Right lobe of liver (tissue), 6 donors: ENCODE data around the gene GAS5. TPM values are rescaled to one million over a fixed set of nuclear protein-coding genes. Genes with fewer than 3 reads are reported as not detected.

Experiments
- ATAC-seq, 4 donors: fragments of 200-7000 bp; cut with Tn5 transposase; one replicate each; pipeline ENCODE4 v1.9.1; 2020; ENCODE audit warnings: mild to moderate bottlenecking in 4 of 4, moderate library complexity in 4 of 4
- DNase-seq, 3 donors: peaks; one replicate each; pipeline ENCODE4 v3.0.0-alpha.2; 2020
- H3K27ac ChIP-seq, 3 donors: fragments of 200-600 bp; one replicate each; pipeline ENCODE4 v1.8.0; 2022
- H3K27me3 ChIP-seq, 2 donors: fragments of 200-600 bp; one replicate each; pipeline ENCODE4 v1.8.0; 2022
- H3K36me3 ChIP-seq, 4 donors: fragments of 200-600 bp; sonication (generic) in 1 of 4; one replicate each; pipeline versions ENCODE4 v1.5.1 to v1.8.0; 2017 to 2022; ENCODE audit warnings: control low read depth in 1 of 4
- H3K4me1 ChIP-seq, 4 donors: fragments of 200-600 bp; sonication (generic) in 1 of 4; one replicate each; pipeline versions ENCODE4 v1.5.1 to v1.8.0; 2017 to 2022; ENCODE audit warnings: control low read depth in 1 of 4
- H3K4me3 ChIP-seq, 3 donors: fragments of 200-600 bp; one replicate each; pipeline ENCODE4 v1.8.0; 2022
- H3K9me3 ChIP-seq, 4 donors: fragments of 200-600 bp; sonication (generic) in 1 of 4; one replicate each; pipeline versions ENCODE4 v1.5.1 to v1.8.0; 2017 to 2022; ENCODE audit warnings: control low read depth in 1 of 4
- CTCF ChIP-seq, 4 donors: fragments of 200-600 bp in 3 of 4; fragments of 450-650 bp in 1 of 4; IDR thresholded peaks; one replicate each; pipeline versions ENCODE4 v1.5.1 to v1.8.0; 2016 to 2022; ENCODE audit warnings: antibody characterized with exemption in 4 of 4, mild to moderate bottlenecking in 2 of 4
- POLR2A ChIP-seq: fragments of 450-650 bp; IDR thresholded peaks from one replicate; pipeline ENCODE4 v1.6.1; 2017; ENCODE audit warnings: antibody characterized with exemption, mild to moderate bottlenecking
- WGBS: methylation state at CpG from one replicate; pipeline ENCODE4 v1.1.6; 2018; ENCODE audit warnings: low coverage, low lambda C conversion rate; ENCODE audit not compliant: insufficient coverage; ENCODE audit errors: missing lambda C conversion rate; 5-methylcytosine and 5-hydroxymethylcytosine counted together
- intact Hi-C, 2 donors: fragments of 100-400 bp; cut with DNase I; formaldehyde crosslinking; loops; one replicate each; pipeline versions ENCODE4 v1.11.2 to v1.14.1; 2022
- total RNA-seq, 6 experiments: library from RNA; depleted of rRNA in 2 of 6; stranded (reverse); fragments of >200 nt in 2 of 6; fragmentation: NEBNext Ultra II Directional in 3 of 6; extraction: Animal tissue kit (Norgen Biotek cat#: 25700) in 3 of 6; gene quantifications; one replicate each; pipeline versions ENCODE4 v1.1.0 to v1.2.4, GENCODE V29; 2016 to 2023
- donor health status: DM: no; HTN: yes; CAD: no.
- donor health status: DM: no; HTN: no; CAD: no.
- donor health status: DM: no; HTN: no; CAD: no.
- donor health status: DM: no; HTN: yes; CAD: no.
- donor health status: DM: no; HTN: yes; CAD: no.

The GAS5 gene
- total RNA-seq, 6 experiments from 2014 or later: 37.4 to 85.2 (median 61.5) TPM

GRCh38 chr1:173824315-173825081 is 43.3 kb downstream of the GAS5 start, which contains the start of the genes CENPL and DARS2:
Gene CENPL (minus strand): TSS chr1:173824883. CDS start chr1:173811299, 13,584 bp downstream.
Gene DARS2 (plus strand): TSS chr1:173824673. CDS start chr1:173825230, 557 bp downstream.
- Histone ChIP-seq H3K9me3 (no peaks in the 10 kb centered on the region), H3K36me3 (no peaks in the 10 kb centered on the region), H3K4me1 (peaks cover 0 to 6% (median 0%) of the 10 kb centered on the region in 4 donors), H3K27me3 (no peaks in the 10 kb centered on the region), H3K27ac (peak within 1 kb of the TSS; percentile 81 to 84 (median 82)), H3K4me3 (peak within 1 kb of the TSS; percentile 68 to 89 (median 74))
- 2% methylated on average over 10 of the region's 55 CpGs for whole genome bisulfite sequencing
- intact Hi-C loops: no loop called here
- DNase-seq: peak; percentile 95 to 97 (median 96)
- ATAC-seq: peak; percentile 97 to 99 (median 98)
- TF ChIP-seq POLR2A (peak; percentile 67), CTCF (IDR thresholded peaks at IDR 0.05) (no peak)

GRCh38 chr1:173823781-173824314 is 43.9 kb downstream of the GAS5 start:
- peak overlapping the region; percentile 68 to 89 (median 74) for H3K4me3 ChIP-seq
- no peak for DNase-seq
- ATAC-seq: no peak
- intact Hi-C loops: no loop called here
- TF ChIP-seq CTCF (IDR thresholded peaks at IDR 0.05) (no peak), POLR2A (no peak)
- WGBS: 0% methylated on average over 20 of the region's 25 CpGs
- peak overlapping the region; percentile 63 to 84 (median 81) for H3K27ac ChIP-seq
- no peaks in the 10 kb centered on the region for H3K27me3 ChIP-seq
- peaks cover 0 to 6% (median 0%) of the 10 kb centered on the region in 4 donors for H3K4me1 ChIP-seq
- H3K9me3 ChIP-seq: no peaks in the 10 kb centered on the region
- no peaks in the 10 kb centered on the region for H3K36me3 ChIP-seq

- H3K36me3 ChIP-seq: no peaks in the 10 kb centered on the region
- no peak overlapping the region for H3K27ac ChIP-seq
- no peaks in the 10 kb centered on the region for H3K9me3 ChIP-seq
- no peak for ATAC-seq
- TF ChIP-seq CTCF (IDR thresholded peaks at IDR 0.05) (no peak), POLR2A (no peak)
- H3K4me3 ChIP-seq: no peak overlapping the region
- no peaks in the 10 kb centered on the region for H3K27me3 ChIP-seq
- peaks cover 0 to 6% (median 0%) of the 10 kb centered on the region in 4 donors for H3K4me1 ChIP-seq
- DNase-seq: no peak
- WGBS: 100% methylated on average over 1 of the region's 4 CpGs
- intact Hi-C loops: no loop called here
Measured at GRCh38 chr1:173821680-173822079, 46.1 kb downstream of the GAS5 start.

GRCh38 chr1:173818459-173818858 is 49.3 kb downstream of the GAS5 start:
- 73% methylated on average over 1 of the region's 1 CpG for WGBS
- intact Hi-C loops: no loop called here

More at GRCh38 chr1:173818459-173818858, 49.3 kb downstream of the GAS5 start:
- Histone ChIP-seq H3K4me1 (peaks cover 0 to 3% (median 0%) of the 10 kb centered on the region in 4 donors), H3K27me3 (no peaks in the 10 kb centered on the region), H3K36me3 (no peaks in the 10 kb centered on the region), H3K27ac (no peak overlapping the region), H3K4me3 (no peak overlapping the region), H3K9me3 (no peaks in the 10 kb centered on the region)
- DNase-seq: no peak
- TF ChIP-seq CTCF (IDR thresholded peaks at IDR 0.05): no peak
- TF ChIP-seq POLR2A: no peak
- ATAC-seq: no peak

Other genes with a start within 250 kb of the GAS5 start
- not detected for gene TEX50, start 232.7 kb downstream of the GAS5 start, total RNA-seq
- under 1 TPM in 1 of 6 experiments, not detected in 5; 0.15 TPM for gene ANKRD45, start 198.1 kb downstream of the GAS5 start, total RNA-seq
- gene KLHL20, start 153.0 kb downstream of the GAS5 start, total RNA-seq: 10 to 100 TPM in 5 of 6 experiments, 1 to 10 TPM in 1; 9.2 to 15.5 (median 12.5) TPM
- gene DARS2, start 43.3 kb downstream of the GAS5 start, total RNA-seq: 10 to 100 TPM in 5 of 6 experiments, 1 to 10 TPM in 1; 10.0 to 14.6 (median 13.4) TPM
- 1 to 10 TPM; 1.0 to 2.2 (median 1.6) TPM for gene CENPL, start 43.1 kb downstream of the GAS5 start, total RNA-seq
- 1 to 10 TPM; 2.8 to 6.1 (median 4.7) TPM for gene ZBTB37, start 391 bp upstream of the GAS5 start, total RNA-seq
- 1,000 to 10,000 TPM; 1,325 to 2,875 (median 2,199) TPM for gene SERPINC1, start 49.3 kb upstream of the GAS5 start, total RNA-seq
- 10 to 100 TPM; 15.7 to 22.2 (median 17.7) TPM for gene RC3H1, start 154.4 kb upstream of the GAS5 start, total RNA-seq